ENCODE data around the gene U2AF2.

GRCh38 chr19:55716531-55716930 is 61.7 kb downstream of the U2AF2 start:
- no peak for TF ChIP-seq POLR2A (IDR thresholded peaks at IDR 0.05)
- TF ChIP-seq CTCF (IDR thresholded peaks at IDR 0.05) = no peak

Measured in uterus (tissue), 2 donors.